ENCODE results near the gene LRRC4C.

The LRRC4C gene

DNA sequence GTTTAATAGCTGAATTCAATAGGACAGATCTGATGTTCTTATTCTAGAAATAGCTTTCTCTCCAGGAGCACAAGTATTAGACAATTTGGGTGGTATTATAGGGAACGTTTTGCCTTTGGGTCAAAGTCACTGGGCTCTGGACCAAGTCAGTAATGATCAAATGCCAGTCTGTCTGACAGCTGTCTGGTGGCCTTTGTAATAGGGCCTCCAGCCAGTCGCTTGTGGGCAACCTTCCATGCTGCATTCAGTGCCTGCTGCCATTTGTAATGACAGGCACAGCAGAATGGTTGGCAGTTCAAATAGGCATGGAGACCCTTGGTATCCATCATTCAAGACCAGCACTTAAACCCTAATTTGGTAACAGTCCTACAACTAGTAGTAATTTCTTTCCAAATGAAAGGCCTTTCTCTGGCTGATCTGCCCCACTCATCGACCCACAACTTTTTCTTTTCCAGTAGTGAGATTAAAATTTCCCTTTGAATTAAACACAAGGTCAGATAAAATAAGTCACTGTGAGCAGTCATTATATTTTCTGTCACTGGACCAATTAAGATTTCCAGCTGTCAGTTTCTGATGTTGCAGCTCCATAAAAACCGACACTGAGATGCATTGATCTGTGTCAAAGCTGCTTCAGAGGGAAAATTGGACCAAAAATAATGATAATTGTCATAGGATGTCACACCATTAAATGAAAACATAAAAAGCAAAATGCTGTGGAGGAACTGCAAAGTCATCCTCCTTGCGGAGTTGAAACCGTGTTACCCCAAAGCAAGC is 1038.1 kb downstream of the LRRC4C start:
- DNase-seq: no peak

DNA sequence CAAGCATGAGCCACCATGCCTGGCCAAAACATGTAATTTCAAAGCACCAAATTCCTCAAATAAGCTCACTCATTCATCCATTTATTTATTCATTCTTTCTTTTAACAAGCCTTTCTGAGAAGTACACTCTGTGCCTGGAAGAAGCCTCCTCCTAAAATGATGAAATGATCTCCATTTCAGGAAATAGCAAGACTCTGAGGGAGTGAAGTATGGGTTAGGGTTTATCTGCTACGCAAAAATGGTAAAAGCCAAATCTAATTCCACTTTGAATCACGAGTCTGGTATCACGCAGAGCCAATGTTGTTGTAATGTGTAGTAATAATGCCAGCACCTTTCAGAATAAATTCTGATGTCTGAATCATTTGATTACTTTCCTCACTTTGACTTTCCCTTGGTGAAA is 1041.8 kb downstream of the LRRC4C start:
- DNase-seq: no peak

DNA sequence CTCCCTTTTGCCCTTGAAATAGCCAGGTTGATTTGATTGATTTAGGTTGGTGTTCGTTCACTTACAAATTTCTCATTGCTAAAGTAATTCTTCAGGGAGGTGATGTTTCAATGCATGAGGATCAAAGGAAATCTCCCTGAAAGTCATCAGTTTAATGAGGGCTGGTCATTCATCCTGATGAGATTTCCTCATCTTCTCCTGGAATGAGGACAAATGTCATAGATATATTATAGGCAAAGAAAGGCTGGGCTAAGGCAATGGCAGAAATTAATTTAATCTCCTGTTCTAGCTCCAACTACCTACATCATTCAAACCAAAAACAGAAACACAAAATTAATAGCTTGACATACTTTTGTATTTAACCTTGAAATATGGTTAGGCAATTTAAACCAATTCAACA is 1052.1 kb downstream of the LRRC4C start:
- no peak for DNase-seq

DNA sequence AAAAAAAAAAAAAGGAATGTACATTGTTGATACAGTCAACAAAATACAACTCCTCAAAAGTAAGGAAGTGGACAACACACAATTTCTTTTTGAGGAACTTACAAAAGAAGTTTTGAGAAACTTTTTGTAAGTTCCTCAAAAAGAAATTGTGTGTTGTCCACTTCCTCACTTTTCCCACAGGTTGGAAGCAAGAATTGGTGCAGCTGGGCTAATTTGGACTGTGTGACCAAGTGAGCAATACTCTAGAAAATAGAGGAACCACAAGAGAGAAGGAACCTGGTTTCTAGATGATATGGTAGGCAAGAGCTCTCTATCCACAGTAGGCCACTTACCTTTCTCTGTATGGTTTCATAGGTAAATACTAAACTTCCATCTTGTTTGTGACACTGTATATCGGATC is 1053.8 kb downstream of the LRRC4C start:
- DNase-seq: no peak

DNA sequence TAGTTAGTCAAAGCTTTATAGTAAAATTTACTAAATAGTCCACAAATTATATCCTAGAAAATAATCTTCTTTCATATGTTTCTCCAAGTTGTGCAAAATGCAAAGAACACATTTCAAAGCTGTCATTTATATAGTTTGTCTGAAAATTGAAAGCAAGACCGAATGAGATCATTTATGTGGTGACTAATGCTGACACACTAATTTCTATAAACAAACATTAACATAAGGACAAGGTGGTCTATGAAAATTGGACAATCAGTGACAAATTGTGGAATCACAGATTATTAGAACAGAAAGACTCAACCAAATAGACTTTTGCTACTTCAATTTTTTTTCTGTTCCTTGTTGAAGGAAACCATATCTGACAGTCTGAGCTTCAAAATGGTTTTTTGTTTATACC is 1056.1 kb downstream of the LRRC4C start:
- no peak for DNase-seq

DNA sequence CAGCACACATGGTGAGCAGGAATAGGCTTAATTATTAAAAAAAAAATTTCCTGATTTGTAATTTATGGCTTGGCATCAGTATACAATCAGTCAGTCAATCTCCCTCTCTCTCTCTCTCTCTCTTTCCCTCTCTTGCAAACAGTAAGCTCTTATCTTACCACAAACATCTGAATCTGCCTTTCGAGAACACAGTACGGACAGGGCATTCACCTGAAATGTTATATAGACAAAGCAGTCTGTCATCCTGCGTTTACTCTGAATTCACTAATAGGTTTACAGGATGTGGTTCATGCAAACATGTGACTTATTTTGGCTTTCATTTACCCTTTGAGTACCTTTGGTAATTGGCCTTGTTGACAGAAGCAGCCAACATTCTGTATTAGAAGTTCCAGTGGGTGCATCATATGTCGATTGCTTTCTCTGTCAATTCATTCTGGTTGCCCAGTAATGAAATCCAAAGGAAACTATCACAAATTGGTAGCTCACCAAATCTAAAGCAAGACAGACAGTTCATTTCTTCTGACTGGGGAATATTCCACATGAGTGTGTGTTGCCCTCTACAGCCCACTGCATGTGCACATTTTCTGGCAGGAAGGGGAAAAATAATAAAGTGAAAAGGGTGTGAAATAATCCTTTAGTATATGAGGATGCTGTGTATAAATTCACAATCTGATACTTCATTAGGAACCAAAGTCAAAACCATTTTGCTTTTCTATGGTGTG is 1058.2 kb downstream of the LRRC4C start:
- no peak for DNase-seq

DNA sequence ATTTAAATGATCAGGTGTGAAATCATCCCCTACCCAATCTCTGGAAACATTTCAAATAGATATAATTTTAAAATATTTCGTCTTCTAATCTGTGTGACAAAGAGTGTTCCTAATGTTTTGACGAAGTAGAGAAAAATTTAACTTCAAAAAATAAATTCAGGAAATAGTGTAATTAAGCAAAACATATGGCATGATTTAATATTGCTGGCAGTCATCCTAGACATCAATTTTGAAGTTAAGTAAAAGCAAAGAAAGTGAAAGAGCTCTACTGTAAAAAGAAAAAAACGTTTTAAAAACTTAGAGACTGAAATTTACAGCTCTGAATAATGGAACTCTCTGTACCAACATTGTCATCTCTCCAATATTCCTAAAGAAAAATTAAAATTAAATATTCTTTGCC is 1062.3 kb downstream of the LRRC4C start:
- no peak for DNase-seq

DNA sequence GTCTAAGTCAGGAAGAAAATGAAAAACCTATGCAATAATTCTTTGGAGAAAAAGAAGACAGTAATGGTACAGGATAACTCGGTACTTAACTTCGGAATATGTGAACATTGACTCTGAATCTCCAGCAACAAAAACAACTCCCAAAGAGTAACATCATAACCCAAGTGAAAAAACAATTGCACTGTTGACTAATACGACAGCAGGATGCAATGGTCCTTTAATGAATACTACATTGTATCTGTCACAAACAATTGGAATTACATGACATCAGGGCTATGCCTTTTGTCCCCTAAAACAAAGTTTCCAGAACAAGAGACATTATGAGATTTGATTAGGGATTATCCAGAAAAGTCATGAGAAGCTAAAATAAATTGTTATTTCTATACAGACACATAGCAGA is 1065.9 kb downstream of the LRRC4C start:
- DNase-seq: no peak

DNA sequence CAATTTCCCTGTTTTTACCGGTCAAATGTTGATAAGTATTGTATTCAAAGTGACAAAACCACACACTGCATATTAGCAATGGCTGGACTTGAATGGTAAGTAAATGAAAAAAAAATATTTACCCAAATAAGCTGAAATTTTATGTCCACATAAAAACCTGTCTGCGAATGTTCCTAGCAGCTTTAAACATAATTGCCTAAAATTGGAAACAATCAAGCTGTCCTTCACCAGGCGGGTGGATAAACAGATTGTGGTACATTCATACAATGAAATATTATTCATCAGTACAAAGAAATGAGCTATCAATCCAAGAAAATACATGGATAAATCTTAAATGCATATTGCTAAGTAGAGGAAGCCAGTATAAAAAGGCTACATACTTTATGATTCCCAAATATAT is 1067.8 kb downstream of the LRRC4C start:
- DNase-seq: no peak

DNA sequence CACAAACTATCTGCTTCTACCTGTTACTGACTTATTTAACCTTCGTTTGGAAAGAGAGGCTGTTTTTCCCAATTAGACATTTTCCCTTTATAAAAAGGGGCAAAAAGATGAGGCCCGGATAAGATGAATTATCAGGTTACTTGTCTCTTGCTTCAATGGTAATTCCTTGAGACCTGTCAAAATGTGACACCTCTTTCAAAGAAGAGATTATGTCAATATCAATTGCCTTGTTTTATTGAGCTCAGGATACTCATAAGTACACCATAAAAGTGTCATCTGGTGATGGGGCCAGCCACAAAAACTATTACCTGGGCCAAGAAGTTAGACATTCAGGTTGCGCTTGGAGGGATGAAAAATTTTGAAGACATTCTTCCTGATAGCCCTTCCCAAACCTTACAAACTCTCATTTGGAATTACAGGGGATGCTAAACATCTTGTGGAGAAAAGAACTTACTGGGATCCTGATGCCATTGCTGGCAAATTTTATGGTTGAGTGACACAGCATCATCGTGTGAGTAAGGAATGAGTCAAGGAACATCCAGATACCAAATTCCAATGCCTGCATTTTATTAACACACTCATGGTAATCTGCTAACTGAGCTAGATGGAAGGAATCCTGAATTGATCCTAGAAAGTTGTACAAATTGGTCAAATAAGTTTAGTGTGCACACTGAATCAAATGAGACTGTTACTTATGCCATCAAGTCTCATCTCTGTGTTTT is 1071.2 kb downstream of the LRRC4C start:
- DNase-seq: no peak

DNA sequence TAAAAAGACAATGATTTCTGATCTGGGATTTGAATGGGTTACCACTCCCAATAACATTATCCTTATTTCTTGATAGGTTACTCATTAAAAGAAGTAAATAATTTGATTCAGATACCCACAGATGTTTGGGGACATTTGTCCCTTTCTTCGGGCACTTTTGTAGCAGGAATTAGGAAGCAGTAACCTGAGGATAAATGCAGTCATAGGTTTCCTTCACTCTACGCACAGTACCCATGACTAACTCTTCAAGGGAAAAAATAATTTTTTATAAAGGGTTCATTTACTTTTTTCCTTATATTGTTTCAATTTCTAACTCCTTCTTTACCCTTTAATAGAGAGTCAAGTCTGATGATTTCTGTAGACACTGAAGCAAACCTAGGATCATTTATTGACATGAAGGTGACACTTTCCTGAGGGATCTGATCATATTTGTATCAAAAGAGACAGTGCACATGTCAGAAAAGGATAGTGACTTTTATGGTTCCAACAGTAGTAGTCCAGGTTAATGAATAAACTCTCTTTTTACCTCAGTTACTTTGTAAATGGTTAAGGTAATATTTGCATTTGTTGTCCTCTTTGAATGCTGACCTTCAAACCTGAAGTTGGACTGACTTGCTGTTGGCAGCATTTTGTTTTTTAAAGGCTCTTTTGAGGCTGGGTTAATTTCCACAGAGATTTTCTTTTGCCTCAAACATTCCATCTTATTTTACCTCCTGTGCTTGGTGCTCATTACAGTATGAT is 1072.0 kb downstream of the LRRC4C start:
- no peak for DNase-seq

DNA sequence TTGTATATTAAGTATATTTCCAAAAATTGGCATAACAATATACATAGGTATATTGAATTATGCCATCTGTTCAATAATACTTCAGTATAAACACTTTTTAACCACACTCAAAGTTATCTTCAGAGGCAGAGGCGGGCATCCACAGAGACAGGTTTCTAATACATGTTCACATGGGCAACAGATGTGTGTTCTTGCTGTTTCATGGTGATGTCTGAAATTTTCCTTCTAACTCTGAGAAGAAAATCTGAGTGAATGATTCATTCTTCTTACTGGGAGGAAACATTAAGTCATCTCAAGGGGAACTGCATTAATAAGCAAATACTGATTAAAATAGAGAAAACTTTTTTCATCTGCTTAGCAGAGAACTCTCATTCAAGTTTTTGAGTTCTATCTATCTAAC is 1074.5 kb downstream of the LRRC4C start:
- DNase-seq: no peak

DNA sequence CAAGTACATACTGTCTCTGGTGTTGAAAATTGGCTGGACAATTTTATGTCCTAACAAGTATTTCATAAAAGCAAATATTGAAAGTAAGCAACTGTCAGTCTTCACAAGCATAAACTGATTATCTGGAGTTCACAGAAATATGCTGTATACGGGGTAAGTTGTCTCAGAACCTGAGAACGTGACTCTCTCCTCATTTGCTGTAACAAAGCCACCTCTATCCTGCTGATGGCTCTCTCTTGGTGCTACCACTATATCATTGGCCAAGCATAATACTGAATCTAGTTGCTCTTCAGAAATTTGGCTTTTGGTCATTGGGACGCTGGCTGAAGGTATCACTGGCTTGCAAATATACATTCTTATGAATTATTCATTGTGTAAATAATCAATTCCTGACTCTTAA is 1078.0 kb downstream of the LRRC4C start:
- no peak for DNase-seq

DNA sequence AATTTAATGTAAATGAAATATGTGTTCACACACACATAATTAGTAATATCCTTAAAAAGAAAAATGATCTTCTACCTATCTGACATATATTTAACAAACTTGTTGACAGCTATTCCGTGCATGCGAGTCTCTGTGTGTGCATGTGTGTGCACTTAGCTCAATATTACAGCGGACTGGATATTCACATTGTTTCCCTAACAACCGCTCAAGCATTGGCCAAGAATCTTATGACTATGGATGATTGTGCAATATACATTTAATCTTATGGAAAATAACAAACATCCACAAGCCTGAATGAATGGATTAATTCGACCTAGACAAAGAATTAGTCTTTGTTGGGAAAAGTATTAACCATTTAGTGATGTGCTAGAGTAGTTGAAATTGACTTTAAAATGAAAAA is 1078.6 kb downstream of the LRRC4C start:
- DNase-seq: no peak

DNA sequence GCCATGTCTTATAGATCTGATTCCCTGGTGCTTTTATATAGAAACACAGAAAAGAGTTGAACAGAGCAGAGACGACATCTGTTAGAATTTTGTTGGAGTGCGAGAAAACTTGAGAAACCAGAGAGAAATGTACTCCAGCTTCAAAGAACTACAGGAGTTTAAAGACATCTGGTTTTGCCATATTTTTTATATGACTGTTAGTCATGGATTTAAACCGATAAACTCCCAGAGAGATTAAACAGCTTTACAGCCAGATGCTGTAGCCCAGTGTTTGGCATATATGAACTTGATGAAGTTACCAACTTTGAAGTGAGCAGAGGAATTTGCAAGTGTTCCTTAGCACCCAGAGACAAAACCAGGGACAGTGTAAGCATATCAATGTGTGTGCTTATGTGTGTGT is 1083.1 kb downstream of the LRRC4C start:
- DNase-seq: no peak

DNA sequence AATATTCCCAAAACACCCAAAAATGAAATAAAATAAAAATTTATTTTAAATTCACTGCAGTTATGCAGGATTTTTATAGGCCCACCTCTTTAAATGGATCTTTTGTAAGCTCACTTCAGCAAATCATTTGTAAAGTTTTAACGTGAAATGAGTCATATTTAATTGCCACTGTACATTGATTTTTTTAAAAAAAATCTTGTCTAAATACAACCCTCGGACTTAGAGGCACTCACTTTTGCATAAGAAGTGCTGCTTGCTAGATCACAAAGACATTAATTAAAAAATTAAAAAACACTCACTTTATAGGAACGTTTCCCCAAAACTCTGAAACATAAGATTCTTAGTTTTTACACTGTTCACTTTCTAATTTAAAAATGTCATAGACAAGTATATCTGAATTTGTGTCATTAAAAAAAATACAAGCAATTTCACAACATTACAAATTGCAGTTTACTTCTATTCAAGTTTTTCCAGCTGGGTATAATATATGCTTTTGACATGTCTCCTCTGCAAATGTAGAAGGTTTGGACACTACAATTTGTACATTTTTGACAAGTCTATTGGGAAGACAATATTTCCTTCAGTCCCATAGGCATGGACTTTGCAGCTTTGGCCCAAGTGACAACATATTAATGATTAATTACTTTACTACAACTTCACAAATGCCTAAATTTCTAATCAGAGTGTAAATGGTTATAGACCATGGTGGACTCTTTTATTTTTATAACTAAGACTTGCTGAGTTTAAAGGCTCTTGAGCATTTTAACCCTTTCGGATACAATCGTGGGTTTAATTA is 1088.4 kb downstream of the LRRC4C start:
- no peak for DNase-seq

DNA sequence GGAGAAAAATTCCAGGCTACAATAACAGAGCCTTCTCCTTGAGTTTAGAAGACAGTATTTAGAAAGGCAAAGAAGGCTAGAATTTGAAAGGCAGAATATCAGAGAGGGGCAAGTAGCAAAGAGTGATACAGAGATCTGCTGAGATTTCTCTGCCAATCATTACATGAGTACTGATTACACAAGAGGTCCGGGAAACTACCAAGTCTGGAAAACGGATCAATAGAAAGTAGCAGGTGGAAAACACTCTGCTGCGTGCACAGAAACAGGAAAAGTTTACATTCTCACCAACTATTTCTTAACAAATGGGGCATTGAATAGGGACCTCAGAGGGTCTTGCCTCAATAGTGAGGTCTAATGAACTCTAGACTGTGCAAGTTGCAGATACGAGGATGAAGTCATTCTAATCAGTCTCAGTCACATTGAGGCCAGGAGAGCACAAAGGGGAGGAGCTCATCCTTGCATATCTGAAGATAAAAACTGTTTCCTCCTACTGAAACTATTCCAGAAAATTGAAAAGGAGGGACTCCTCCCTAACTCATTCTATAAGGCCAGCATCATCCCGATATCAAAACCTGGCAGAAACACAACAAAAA is 1099.2 kb downstream of the LRRC4C start:
- no peak for DNase-seq

DNA sequence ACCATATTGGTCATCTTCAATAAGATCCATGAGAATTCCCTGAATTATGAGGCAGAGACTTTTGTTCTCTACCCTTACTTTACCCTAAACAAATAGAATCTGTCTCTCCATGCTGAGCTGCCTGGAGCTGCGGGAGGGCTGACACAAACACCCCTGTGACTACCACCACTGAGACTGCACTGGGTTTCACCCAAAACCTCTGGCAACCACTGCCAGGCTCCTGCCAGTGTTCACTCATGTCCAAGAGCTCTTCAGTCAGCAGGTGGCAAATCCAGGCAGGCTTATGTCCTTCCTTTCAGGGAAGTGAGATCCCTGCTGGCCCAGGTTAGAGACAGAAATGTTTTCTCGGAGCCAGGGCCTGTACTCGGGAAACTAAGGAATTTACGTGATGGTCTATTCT is 1105.3 kb downstream of the LRRC4C start:
- DNase-seq: no peak

DNA sequence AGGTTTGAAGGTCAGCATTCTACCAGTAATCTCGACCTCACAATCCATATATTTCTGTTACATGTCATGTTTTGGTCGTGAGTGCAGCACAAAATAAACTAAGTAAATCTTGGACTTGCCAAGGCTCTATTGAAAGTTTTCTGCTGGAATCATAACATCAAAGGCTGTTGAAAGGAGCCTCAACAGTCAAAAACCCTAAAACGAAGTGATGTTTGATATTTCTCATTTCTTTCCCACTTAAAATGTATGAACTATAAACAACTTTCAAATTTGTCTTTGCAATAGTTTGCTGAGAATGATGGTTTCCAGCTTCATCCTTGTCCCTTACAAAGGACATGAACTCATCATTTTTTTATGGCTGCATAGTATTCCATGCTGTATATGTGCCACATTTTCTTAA is 1118.5 kb downstream of the LRRC4C start:
- DNase-seq: no peak

DNA sequence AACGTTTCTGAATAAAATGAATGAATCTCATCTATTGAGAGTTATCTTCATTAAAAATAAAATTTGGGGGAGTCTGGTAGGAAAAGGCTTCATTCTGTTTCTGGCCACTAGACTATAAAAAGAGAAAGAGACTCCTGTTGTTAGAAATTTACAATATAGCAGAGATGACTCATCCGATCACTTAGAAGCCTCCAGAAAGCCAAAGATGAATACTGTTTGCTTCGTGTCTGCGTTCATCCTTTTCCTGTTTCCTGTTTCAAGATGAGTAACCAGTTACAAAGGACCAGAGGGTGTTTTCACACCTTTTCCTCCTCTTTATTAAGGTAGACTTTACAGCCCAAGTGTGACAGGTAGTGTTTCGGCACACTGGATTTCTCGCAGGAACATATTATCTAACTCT is 1120.7 kb downstream of the LRRC4C start:
- no peak for DNase-seq

DNA sequence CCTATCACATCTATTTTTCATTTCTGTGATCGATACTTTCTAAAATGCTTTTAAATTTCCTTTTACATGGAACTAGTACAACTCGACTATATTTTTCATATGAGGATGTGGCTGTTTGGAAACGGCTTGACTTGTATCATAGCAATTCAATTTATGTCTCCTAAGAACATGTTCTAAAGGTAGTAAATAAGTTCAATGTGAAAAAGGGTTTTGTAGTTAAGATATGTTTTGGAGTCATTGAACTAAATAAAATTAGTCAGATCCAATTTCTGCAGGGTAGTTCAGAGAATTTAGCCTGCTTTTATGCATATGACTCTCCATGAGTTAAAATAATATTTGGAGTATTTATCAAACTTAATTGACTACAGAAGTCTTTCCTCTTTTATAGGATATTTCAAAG is 1121.4 kb downstream of the LRRC4C start:
- DNase-seq: no peak

DNA sequence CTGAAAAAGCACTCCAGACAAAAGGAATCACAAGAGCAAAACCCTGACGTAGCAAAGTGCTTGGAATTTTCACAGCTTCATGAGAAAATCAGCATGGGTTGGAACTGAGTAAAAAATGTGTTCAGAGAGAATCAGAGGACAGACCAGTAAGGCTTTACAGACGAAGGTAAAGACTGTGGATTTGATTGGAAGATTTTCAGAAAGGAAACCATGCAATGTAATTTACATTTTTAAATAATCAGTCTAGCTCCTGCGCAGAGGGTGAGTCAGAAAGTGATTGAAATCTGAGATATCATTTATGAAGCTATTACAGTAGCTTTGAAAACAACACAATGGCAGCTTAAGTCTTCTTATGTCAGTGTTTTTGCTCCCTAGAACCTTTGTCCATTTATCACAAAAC is 1122.3 kb downstream of the LRRC4C start:
- no peak for DNase-seq
